ENCODE results near the gene GPC4.

DNA sequence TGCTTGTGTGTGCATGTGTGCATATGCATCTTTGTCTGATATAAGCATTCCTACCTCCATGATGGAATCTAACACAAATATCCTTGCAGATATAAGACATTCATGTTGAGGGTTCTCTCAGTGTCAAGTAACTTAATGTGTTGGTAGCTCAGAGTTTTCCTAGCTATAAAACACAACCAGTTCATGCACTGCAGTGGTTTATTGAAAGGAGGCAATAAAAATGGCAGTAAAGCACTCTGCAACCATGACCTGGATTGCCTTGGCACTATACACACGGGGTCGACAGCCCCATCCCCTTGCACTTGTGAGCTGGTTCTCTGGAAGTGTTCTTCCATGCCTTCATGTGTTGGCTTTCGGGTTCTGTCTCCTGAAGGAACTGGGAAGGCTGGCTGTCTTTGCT lies 38.9 kb downstream of the GPC4 start:
- TF ChIP-seq, protein P1, sequence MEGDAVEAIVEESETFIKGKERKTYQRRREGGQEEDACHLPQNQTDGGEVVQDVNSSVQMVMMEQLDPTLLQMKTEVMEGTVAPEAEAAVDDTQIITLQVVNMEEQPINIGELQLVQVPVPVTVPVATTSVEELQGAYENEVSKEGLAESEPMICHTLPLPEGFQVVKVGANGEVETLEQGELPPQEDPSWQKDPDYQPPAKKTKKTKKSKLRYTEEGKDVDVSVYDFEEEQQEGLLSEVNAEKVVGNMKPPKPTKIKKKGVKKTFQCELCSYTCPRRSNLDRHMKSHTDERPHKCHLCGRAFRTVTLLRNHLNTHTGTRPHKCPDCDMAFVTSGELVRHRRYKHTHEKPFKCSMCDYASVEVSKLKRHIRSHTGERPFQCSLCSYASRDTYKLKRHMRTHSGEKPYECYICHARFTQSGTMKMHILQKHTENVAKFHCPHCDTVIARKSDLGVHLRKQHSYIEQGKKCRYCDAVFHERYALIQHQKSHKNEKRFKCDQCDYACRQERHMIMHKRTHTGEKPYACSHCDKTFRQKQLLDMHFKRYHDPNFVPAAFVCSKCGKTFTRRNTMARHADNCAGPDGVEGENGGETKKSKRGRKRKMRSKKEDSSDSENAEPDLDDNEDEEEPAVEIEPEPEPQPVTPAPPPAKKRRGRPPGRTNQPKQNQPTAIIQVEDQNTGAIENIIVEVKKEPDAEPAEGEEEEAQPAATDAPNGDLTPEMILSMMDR (IDR thresholded peaks at IDR 0.05): no peak
- no peak for TF ChIP-seq POLR2A (IDR thresholded peaks at IDR 0.05)
